ENCODE measurements around the gene CEP89.
A peak's percentile ranks its signal among the peaks of the same experiment; 100 is the strongest.
"Not testable (repeated sequence)": the region's sequence is repeated elsewhere in the genome, so short reads cannot be mapped to it uniquely, and the experiment has no call there.

CEP89 gene

DNA sequence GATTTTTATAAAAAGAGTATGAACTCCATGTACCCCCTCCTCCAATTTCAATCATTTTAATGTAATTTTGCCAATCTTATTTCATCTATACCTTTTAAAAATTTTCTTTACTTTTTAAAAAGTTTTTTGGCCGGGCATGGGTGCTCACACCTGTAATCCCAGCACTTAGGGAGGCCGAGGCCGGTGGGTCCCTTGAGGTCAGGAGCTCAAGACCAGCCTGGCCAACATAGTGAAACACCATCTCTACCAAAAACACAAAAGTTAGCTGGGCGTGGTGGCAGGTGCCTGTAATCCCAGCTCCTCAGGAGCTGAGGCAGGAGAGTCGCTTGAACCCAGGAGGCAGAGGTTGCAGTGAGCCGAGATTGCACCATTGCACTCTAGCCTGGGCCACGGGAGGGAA, 138.4 kb downstream of the CEP89 start:
- not testable (repeated sequence) for DNase-seq (ENCODE audit: low spot score)

DNA sequence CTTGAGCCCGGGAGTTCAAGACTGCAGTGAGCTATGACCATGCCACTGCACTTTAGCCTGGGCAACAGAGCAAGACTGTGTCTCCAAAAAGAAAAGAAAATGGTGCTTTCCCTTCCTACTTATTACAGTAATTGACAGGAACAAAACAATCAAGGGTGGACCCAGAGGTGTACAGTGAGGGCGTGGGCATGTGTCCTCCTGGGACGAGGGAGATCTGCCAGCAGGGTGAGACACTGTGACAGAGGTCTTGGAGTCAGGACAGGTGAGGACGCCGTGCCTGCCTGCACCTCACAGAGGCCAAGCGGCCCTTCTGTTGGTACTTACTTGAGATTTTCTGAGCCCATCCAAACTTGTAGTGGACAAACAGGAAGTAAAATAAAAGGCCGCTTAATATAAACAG, 138.9 kb downstream of the CEP89 start:
- not testable (repeated sequence) for DNase-seq (ENCODE audit: low spot score)

DNA sequence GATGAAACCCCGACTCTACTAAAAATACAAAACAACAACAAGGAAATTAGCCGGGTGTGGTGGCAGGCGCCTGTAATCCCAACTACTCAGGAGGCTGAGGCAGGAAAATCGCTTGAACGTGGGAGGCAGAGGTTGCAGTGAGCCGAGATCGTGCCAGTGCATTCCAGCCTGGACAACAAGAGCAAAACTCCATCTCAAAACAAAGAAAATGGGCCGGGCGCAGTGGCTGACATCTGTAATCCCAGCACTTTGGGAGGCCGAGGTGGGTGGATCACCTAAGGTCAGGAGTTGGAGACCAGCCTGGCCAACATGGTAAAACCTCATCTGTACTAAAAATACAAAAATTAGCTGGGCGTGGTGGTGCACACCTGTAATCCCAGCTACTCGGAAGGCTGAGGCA, 139.7 kb downstream of the CEP89 start:
- DNase-seq (ENCODE audit: low spot score): not testable (repeated sequence)

DNA sequence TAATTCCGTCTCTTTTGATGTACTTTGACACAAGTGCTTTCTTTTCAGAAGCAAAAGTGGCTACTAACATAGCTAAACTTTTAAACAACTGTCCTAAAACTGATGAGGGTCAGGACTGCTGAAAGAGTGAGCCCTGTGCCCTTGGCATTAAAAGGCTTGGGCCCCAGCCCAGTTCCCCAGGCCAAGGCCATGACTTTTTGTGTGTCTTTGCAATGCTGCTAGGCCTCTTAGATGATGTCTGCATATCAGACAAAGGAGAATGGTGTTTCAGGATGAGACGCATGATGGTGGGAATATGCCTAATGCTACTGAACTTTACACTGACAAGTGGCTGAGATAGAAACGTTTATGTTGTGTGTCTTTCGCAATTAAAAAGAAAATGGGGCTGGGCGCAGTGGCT, 140.1 kb downstream of the CEP89 start:
- no peak for DNase-seq (ENCODE audit: low spot score)

DNA sequence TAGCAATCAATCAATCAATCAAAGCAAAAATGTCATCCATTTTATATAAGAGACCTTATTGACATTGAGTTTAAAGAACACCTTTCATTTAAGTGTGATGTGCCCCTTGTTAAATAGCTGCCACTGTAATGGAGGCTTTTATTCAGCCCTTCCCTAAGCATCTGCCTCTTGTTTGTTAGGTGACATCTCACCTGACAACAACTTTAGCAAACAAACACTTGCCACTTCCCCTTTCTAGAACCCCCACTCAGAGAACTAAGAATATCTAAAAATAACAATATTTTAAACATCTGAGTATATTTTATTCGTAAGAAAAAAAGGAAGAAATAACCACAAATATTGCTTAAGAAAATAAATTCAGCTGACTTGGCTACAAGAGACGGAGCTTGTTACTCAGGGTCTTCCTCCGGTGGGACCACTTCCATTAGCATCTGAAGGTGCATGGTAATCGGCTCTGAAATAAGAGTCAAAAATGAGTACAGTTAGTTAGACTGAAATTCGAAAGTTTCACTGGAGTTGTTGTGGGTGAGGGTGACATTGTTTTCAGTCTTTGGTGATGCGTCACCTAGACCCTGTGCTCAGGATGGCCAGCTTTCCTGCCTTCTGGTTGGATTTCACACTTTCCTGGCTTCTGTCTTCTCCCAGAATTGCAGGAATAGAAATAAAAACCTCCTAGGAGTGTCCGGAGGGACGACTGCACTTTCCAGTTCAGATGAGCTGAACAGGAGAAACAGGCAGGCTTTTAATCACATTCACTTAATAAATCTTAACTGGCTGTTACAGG, 141.3 kb downstream of the CEP89 start:
- DNase-seq (ENCODE audit: low spot score): peak; percentile 52

DNA sequence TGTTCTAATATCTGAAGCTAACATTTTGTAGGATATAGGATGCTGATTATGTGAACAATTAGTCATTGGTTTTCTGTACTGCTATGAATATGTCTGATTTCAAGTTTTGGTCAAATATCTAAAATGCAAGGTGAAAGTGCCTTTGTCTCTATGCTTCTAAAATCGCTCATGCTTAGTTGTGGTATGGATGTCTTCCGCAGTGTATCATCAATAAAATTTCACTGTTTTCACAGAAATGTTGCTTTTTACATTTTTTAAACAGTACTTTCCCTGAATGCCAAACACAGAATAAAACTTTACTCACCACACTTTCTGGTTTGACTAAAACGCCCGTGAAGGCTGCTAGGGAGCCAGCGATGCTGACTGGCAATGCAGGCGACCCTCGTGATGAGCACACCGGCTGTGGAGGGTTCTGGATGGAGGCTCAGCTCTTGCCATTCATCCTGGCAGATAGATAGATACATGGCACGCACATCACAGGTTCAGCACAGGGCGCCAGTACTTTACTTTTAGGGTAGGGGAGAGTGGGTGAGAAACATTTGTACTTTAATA, 142.3 kb downstream of the CEP89 start:
- DNase-seq (ENCODE audit: low spot score): no peak

DNA sequence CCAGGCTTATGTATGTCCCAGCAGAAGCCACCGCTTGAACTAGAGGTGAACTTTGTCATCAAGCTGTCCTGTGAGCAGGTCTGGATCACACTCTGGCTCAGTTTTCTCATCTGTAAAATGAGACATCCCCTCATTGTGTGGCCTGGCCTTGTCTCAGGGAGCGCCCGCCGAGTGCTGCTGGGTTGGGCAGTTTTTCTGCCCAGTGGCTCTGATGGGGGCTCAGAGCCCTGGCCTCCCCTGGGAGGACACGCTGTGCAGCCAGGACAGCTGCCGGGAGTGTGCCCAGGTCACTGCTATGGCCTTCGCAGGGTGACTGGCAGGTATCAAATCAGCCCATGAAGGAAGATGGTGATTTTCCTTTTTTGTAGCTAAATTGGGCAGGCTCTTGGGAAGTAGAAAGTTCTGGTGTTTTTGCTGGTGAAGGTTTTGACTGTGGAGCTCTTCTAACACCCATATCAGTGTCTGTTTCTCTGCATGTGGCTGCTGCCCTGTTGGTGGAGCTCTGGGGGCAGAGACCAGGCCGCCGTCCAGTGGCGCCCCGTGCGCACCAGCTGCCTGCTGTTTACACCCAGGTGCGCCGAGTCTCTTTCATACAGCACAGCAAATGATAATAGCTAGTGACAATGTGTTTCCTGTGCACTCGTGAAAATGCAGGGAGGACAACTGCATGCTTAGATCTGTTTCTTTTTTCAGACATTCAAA, 143.0 kb downstream of the CEP89 start:
- DNase-seq (ENCODE audit: low spot score): no peak

DNA sequence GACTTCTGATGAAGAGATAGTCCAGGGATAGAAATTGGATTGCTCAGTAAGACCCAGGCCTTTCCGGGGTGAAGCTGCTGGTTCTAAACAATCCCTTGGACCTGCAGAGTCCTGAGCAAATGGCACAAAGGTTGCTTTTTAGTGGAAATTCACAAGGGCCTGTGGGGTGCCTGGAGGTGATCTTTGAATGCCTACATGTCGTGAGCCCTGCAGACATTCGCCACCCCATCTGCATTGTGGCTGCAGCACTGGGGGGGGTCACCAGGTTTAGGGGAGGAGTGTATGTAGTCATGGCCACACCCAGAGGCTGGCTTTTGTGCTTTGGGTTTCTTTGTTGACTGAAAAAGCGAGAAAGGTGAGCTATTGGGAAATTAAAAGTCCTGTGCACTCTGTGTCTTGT, 143.6 kb downstream of the CEP89 start:
- DNase-seq (ENCODE audit: low spot score): no peak
